HCT116 (cell line): ENCODE measurements around the gene APOL3. TPM values are rescaled to one million over a fixed set of nuclear protein-coding genes. Genes with fewer than 3 reads are reported as not detected.
"Not testable (repeated sequence)": the region's sequence is repeated elsewhere in the genome, so short reads cannot be mapped to it uniquely, and the experiment has no call there.

Experiments used
- ATAC-seq: fragments of 200-7000 bp; cut with Tn5 transposase; 2 replicates; pipeline ENCODE4 v1.9.1; 2020; ENCODE audit warnings: mild to moderate bottlenecking, moderate library complexity
- BruUV-seq: library from RNA; stranded (reverse); fragments of 400-500 nt; replicated peaks from 2 replicates; lab custom pipeline; 2021; lab: Mats Ljungman, UMichigan
- CTCF ChIA-PET: fragments of 300-600 bp; sonication (Branson Sonifier 250); formaldehyde crosslinking; loops from one replicate; lab custom pipeline; 2021; ENCODE audit warnings: antibody characterized with exemption; lab: Charles Lee
- POLR2A ChIA-PET: fragments of 300-600, 350-600 bp; sonication (Branson Sonifier 250); formaldehyde crosslinking; loops from one replicate; lab custom pipeline; 2021; ENCODE audit warnings: antibody characterized with exemption; lab: Charles Lee
- RAD21 ChIA-PET, 2 experiments: fragments of 300-600 bp; sonication (Branson Sonifier 250); formaldehyde crosslinking; loops; one replicate each; lab custom pipeline; 2023; ENCODE audit warnings: low total read pairs in 2 of 2; ENCODE audit not compliant: uncharacterized antibody in 2 of 2, unreplicated experiment in 2 of 2, low non-redundant PET in 1 of 2; lab: Charles Lee
- DNase-seq: peaks from one replicate; pipeline ENCODE4 v3.0.0-alpha.2; 2010; ENCODE audit warnings: low read depth, low spot score
- H2AFZ ChIP-seq: fragments of 200-600 bp; shearing (Covaris generic), sonication (generic); 2 replicates; pipeline ENCODE4 v1.6.1; 2017; ENCODE audit warnings: low read depth, mixed run types, mixed read lengths, antibody characterized with exemption, low read length; ENCODE audit not compliant: poor library complexity, severe bottlenecking
- H3K27ac ChIP-seq: 2 replicates; pipeline ENCODE4 v1.5.1; 2012; ENCODE audit warnings: low read depth, low read length
- H3K27me3 ChIP-seq: fragments of 200-600 bp; sonication (generic); 2 replicates; pipeline ENCODE4 v1.6.1; 2016; ENCODE audit warnings: mixed run types, low read length, mixed read lengths; ENCODE audit not compliant: insufficient read depth
- H3K36me3 ChIP-seq, 2 experiments: fragments of 200-500 bp in 1 of 2; fragments of 200-600 bp in 1 of 2; sonication (Bioruptor generic) in 1 of 2; sonication (generic) in 1 of 2; 2 replicates each; pipeline versions ENCODE4 v1.5.1 to v1.6.1; 2014 to 2016; ENCODE audit warnings: low read length in 2 of 2, inconsistent platforms in 1 of 2, mixed read lengths in 1 of 2, mixed run types in 1 of 2; ENCODE audit not compliant: insufficient read depth in 2 of 2, control insufficient read depth in 1 of 2
- H3K4me1 ChIP-seq, 2 experiments: fragments of 200-600 bp in 1 of 2; sonication (generic) in 1 of 2; 2 replicates each; pipeline versions ENCODE4 v1.5.1 to v1.6.1; 2012 to 2017; ENCODE audit warnings: low read length in 2 of 2, inconsistent platforms in 1 of 2, mild to moderate bottlenecking in 1 of 2, mixed read lengths in 1 of 2, mixed run types in 1 of 2, moderate library complexity in 1 of 2; ENCODE audit not compliant: insufficient read depth in 2 of 2, control insufficient read depth in 1 of 2
- H3K4me2 ChIP-seq: fragments of 200-600 bp; sonication (generic); 2 replicates; pipeline ENCODE4 v1.6.1; 2017; ENCODE audit warnings: mixed run types, low read length, mixed read lengths
- H3K4me3 ChIP-seq, 2 experiments: fragments of 200-600 bp in 1 of 2; sonication (generic) in 1 of 2; replicated peaks in 1 of 2; 2 replicates each; pipeline ENCODE4 v1.5.1; 2011 to 2016; ENCODE audit warnings: low read length in 2 of 2, control low read depth in 1 of 2, low read depth in 1 of 2, mild to moderate bottlenecking in 1 of 2, mixed read lengths in 1 of 2, mixed run types in 1 of 2
- H3K79me2 ChIP-seq: fragments of 200-600 bp; sonication (generic); 2 replicates; pipeline ENCODE4 v1.6.1; 2017; ENCODE audit warnings: mild to moderate bottlenecking, mixed run types, low read length, moderate library complexity, mixed read lengths; ENCODE audit not compliant: insufficient read depth
- H3K9ac ChIP-seq: fragments of 200-600 bp; sonication (generic); 2 replicates; pipeline ENCODE4 v1.6.1; 2016; ENCODE audit warnings: low read length, mixed read lengths
- H3K9me2 ChIP-seq: fragments of 200-600 bp; sonication (generic), shearing (Covaris generic); 2 replicates; pipeline ENCODE4 v1.6.1; 2017; ENCODE audit warnings: mixed run types, mild to moderate bottlenecking, moderate library complexity; ENCODE audit not compliant: insufficient read depth
- H3K9me3 ChIP-seq, 2 experiments: fragments of 200-500 bp in 1 of 2; fragments of 200-600 bp in 1 of 2; sonication (Bioruptor generic) in 1 of 2; sonication (generic) in 1 of 2; 2 replicates each; pipeline ENCODE4 v1.6.1; 2014 to 2017; ENCODE audit warnings: low read length in 2 of 2, mixed read lengths in 2 of 2, inconsistent platforms in 1 of 2, low read depth in 1 of 2, mild to moderate bottlenecking in 1 of 2, mixed run types in 1 of 2, moderate library complexity in 1 of 2; ENCODE audit not compliant: control insufficient read depth in 1 of 2, insufficient read depth in 1 of 2
- H4K20me1 ChIP-seq: fragments of 200-600 bp; sonication (generic), shearing (Covaris generic); 2 replicates; pipeline ENCODE4 v1.6.1; 2017; ENCODE audit warnings: mixed run types, mild to moderate bottlenecking, moderate library complexity; ENCODE audit not compliant: insufficient read depth
- CTCF ChIP-seq, 3 experiments: fragments of 200-600 bp in 1 of 3; sonication (generic) in 1 of 3; IDR thresholded peaks in 2 of 3; conservative IDR thresholded peaks in 1 of 3; 2 replicates each; pipeline ENCODE4 v1.5.1; 2012 to 2017; ENCODE audit warnings: low read depth in 2 of 3, low read length in 2 of 3, antibody characterized with exemption in 1 of 3, borderline replicate concordance in 1 of 3, control low read depth in 1 of 3, mild to moderate bottlenecking in 1 of 3, mixed read lengths in 1 of 3, mixed run types in 1 of 3, moderate library complexity in 1 of 3; ENCODE audit not compliant: insufficient read depth in 1 of 3
- EGR1 ChIP-seq: IDR thresholded peaks from 2 replicates; pipeline ENCODE4 v1.6.1; 2012; ENCODE audit warnings: low read depth
- EZH2 ChIP-seq: fragments of 200-600 bp; sonication (generic); IDR thresholded peaks from 2 replicates; pipeline ENCODE4 v1.6.1; 2017; ENCODE audit warnings: antibody characterized with exemption, mixed run types
- JUND ChIP-seq: IDR thresholded peaks from 2 replicates; pipeline ENCODE4 v1.6.1; 2012
- MAX ChIP-seq: IDR thresholded peaks from 2 replicates; pipeline ENCODE4 v1.6.1; 2012
- POLR2A ChIP-seq: IDR thresholded peaks from 2 replicates; pipeline ENCODE4 v1.7.0; 2011; ENCODE audit warnings: borderline replicate concordance; ENCODE audit not compliant: insufficient read depth, insufficient read length; ENCODE audit errors: extremely low read depth
- RAD21 ChIP-seq: IDR thresholded peaks from 2 replicates; pipeline ENCODE4 v1.6.1; 2012; ENCODE audit warnings: low read depth, mild to moderate bottlenecking
- SRF ChIP-seq: IDR thresholded peaks from 2 replicates; pipeline ENCODE4 v1.6.1; 2012; ENCODE audit warnings: low read depth
- YY1 ChIP-seq: IDR thresholded peaks from 2 replicates; pipeline ENCODE4 v1.6.1; 2011; ENCODE audit warnings: low read length, low read depth, moderate library complexity, mild to moderate bottlenecking; ENCODE audit not compliant: insufficient replicate concordance; ENCODE audit errors: extremely low read depth
- ZFX ChIP-seq: fragments of 450-650 bp; IDR thresholded peaks from 2 replicates; pipeline ENCODE4 v1.6.1; 2017
- intact Hi-C: fragments of 100-400 bp; cut with micrococcal nuclease; formaldehyde crosslinking; loops from 2 replicates; pipeline ENCODE4 v1.10.0; 2022
- total RNA-seq: library from RNA; stranded (reverse); gene quantifications from one replicate; pipeline ENCODE4 v1.2.1, GENCODE V29; 2021; ENCODE audit not compliant: unreplicated experiment

The APOL3 gene
- total RNA-seq, 1 experiment from 2014 or later: 0.49 TPM

- no peaks in the 10 kb centered on the region for H3K79me2 ChIP-seq
- peak overlapping the region; percentile 17; the same call in 1 of the 2 replicates for H3K27ac ChIP-seq
- intact Hi-C loops: loop anchor here (1.0 to 10.0 kb wide), 7 partner anchors 57 to 774 kb away; no protein-coding TSS in a partner anchor
- TF ChIP-seq ZFX: no peak
- peak; percentile 99 for TF ChIP-seq RAD21
- TF ChIP-seq EGR1: no peak
- peak; percentile 93 to 98 (median 96) for TF ChIP-seq CTCF (IDR thresholded peaks at IDR 0.05 in 2 of 3, conservative IDR thresholded peaks at IDR 0.05 in 1 of 3; ENCODE audit: borderline replicate concordance in 1 of 3, insufficient read depth in 1 of 3, low read depth in 2 of 3, low read length in 2 of 3)
- TF ChIP-seq EZH2: no peak
- TF ChIP-seq JUND: no peak
- peak; percentile 33 for TF ChIP-seq POLR2A
- TF ChIP-seq MAX: peak; percentile 83
- TF ChIP-seq YY1: peak; percentile 18
- no peak for TF ChIP-seq SRF
- H3K36me3 ChIP-seq: no peaks in the 10 kb centered on the region
- no peaks in the 10 kb centered on the region for H3K9me2 ChIP-seq
- peaks cover 3% of the 10 kb centered on the region for H3K27me3 ChIP-seq
- H3K4me3 ChIP-seq: peak overlapping the region in 1 of 2 experiments; percentile 33; a peak in 1 of 4 replicates
- DNase-seq: peak; percentile 83
- H4K20me1 ChIP-seq: no peaks in the 10 kb centered on the region
- H3K9me3 ChIP-seq: no peaks in the 10 kb centered on the region
- BruUV-seq: TSS peak; percentile 69
- H3K4me1 ChIP-seq: peaks cover 2 to 10% of the 10 kb centered on the region in 2 experiments; a peak in 3 of 4 replicates
- peak overlapping the region; percentile 67 for H3K4me2 ChIP-seq
- RAD21 ChIA-PET: interaction anchor here (0.6 to 1.4 kb wide), 5 partner anchors 193 to 824 kb away, joined by 3 to 7 read pairs (median 3); no protein-coding TSS in a partner anchor
- H2AFZ ChIP-seq: peak overlapping the region; percentile 98
- POLR2A ChIA-PET: interaction anchor here (1.4 kb wide), 1 partner anchor 497 kb away, joined by 3 read pairs; no protein-coding TSS in a partner anchor
- peak; percentile 98 for ATAC-seq
- CTCF ChIA-PET: interaction anchor here (0.7 to 2.6 kb wide), 12 partner anchors 10 to 773 kb away, joined by 3 to 13 read pairs (median 4); no protein-coding TSS in a partner anchor
- peak overlapping the region; percentile 46; the same call in 1 of the 2 replicates for H3K9ac ChIP-seq
Measured at GRCh38 chr22:36123673-36124630, 36.6 kb downstream of the APOL3 start.

GRCh38 chr22:36120621-36121351, 39.8 kb downstream of the APOL3 start:
- POLR2A ChIA-PET, H3K4me3 ChIP-seq, DNase-seq, H3K9ac ChIP-seq, H3K36me3 ChIP-seq, H3K9me3 ChIP-seq, H2AFZ ChIP-seq, ATAC-seq, RAD21 ChIA-PET, H3K4me1 ChIP-seq, H3K27ac ChIP-seq, H4K20me1 ChIP-seq, BruUV-seq, CTCF ChIA-PET, H3K9me2 ChIP-seq, H3K27me3 ChIP-seq, H3K4me2 ChIP-seq, H3K79me2 ChIP-seq: not testable (repeated sequence)
- intact Hi-C loops: loop anchor here (5.0 to 10.0 kb wide), 2 partner anchors 358 to 686 kb away; no protein-coding TSS in a partner anchor
